ENCODE results near the gene CABCOCO1. TPM values are rescaled to one million over a fixed set of nuclear protein-coding genes. Genes with fewer than 3 reads are reported as not detected.

CABCOCO1 gene, protein sequence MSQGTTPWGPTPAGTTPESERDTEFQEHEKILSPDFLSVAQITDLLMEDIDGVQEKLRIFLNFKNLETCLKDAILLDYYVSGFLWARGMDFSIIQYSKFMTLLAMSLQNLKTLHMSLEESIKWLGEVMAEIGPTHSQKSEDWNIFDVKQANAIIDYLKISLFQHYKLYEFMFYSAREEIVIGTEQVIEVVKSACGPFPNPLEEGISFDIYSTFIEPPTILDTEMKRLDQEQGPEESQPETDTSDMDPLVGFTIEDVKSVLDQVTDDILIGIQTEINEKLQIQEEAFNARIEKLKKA
- not detected for polyA plus RNA-seq (2013, experiment 1 of 4)
- 0.32 TPM for polyA plus RNA-seq (2013, experiment 2 of 4)
- not detected for polyA plus RNA-seq (2013, experiment 3 of 4)
- polyA plus RNA-seq (2013, experiment 4 of 4), result 0.61 TPM

DNA sequence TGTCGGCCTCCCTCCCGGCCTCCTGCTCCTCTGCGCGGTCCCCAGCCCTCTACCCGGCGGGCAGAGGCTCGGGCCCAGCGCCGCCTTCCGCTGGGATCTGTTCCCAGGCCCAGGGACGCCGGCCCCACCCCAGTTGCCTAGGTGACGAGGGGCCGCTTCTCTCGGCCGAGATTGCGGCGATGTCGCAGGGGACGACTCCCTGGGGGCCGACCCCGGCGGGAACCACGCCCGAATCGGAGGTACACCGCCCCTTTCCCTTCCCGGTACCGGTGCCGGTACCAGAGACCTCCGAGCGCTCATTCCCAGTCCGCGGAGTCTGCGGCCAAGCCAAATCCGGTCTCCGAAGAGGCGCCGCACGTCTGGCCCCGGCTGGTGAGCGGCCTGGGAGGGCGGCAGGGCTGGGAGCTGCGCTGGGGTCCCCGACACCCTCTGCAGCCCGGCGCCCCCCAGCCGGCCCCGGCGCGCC lies at the start of gene CABCOCO1:
Gene CABCOCO1, plus strand, starts transcription at position 136 of the 466 bp plus-strand sequence. Its CDS starts 44 bp downstream, at position 180.
- 1% methylated on average over 51 of the region's 51 CpGs for WGBS, 2 experiments
- Histone ChIP-seq H3K36me3 (ENCODE audit: control insufficient read depth, insufficient read depth, low read length) (no peaks in the 10 kb centered on the region), H3K4me1 (ENCODE audit: control insufficient read depth, insufficient read depth, low read length) (no peaks in the 10 kb centered on the region), H3K27me3 (ENCODE audit: control insufficient read depth, insufficient read depth, low read length, poor library complexity, severe bottlenecking) (peaks cover 17% of the 10 kb centered on the region), H3K4me3 (ENCODE audit: insufficient read depth, low read depth, low read length) (peak within 1 kb of the TSS; percentile 64), H3K27ac (ENCODE audit: insufficient read depth, low read depth, low read length, poor library complexity, severe bottlenecking) (no peak within 1 kb of the TSS), H3K9me3 (ENCODE audit: control insufficient read depth, low read length) (no peaks in the 10 kb centered on the region)

DNA sequence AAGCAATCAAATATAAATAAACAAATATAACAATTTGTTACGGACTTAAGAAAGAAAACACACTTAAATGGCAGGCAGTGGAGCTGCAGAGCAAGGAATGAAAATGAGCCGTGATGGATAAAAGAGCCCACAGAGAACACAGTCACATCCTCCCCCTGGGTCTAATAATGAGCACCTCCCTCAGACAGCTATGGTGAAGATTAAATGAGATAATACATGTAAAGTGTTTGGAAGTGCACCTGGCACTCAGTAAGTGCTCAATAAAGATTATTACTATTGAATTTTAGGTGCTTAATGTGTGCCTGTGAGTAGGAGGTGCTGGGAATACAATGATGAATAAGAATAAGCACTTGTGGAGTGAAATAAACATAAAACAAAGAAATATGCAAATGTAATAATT lies 49.1 kb upstream of the CABCOCO1 start:
- H3K9me3 ChIP-seq (ENCODE audit: control insufficient read depth, low read length), result no peaks in the 10 kb centered on the region
- no peaks in the 10 kb centered on the region for H3K4me1 ChIP-seq (ENCODE audit: control insufficient read depth, insufficient read depth, low read length)
- H3K27ac ChIP-seq (ENCODE audit: insufficient read depth, low read depth, low read length, poor library complexity, severe bottlenecking), result no peak overlapping the region
- WGBS, 2 experiments, result 100% methylated on average over 2 of the region's 2 CpGs
- H3K36me3 ChIP-seq (ENCODE audit: control insufficient read depth, insufficient read depth, low read length), result no peaks in the 10 kb centered on the region
- H3K4me3 ChIP-seq (ENCODE audit: insufficient read depth, low read depth, low read length), result no peak overlapping the region
- no peaks in the 10 kb centered on the region for H3K27me3 ChIP-seq (ENCODE audit: control insufficient read depth, insufficient read depth, low read length, poor library complexity, severe bottlenecking)

DNA sequence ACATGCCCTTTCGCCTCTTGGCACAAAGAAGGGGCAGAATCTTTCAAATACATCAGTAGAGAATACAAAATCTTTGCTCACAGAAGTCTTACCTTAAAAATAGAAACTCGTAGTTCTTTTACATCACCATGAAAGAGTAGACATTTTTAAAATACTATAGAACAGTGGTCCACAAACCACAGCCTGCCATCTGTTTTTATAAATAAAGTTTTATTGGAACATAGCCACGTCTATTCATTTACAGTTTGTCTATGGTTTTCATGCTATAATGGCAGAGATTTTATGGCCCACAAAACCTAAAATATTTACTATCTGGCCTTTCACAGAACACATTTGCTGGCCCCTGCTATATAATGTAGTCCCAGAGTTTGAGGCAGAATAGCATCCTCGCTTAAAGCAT lies 46.1 kb upstream of the CABCOCO1 start:
- no peaks in the 10 kb centered on the region for H3K36me3 ChIP-seq (ENCODE audit: control insufficient read depth, insufficient read depth, low read length)
- 87 to 94% methylated on average over 2 to 4 of the region's 4 CpGs for WGBS, 2 experiments
- H3K4me3 ChIP-seq (ENCODE audit: insufficient read depth, low read depth, low read length), result no peak overlapping the region
- H3K27me3 ChIP-seq (ENCODE audit: control insufficient read depth, insufficient read depth, low read length, poor library complexity, severe bottlenecking), result no peaks in the 10 kb centered on the region
- no peaks in the 10 kb centered on the region for H3K4me1 ChIP-seq (ENCODE audit: control insufficient read depth, insufficient read depth, low read length)
- H3K9me3 ChIP-seq (ENCODE audit: control insufficient read depth, low read length), result no peaks in the 10 kb centered on the region
- no peak overlapping the region for H3K27ac ChIP-seq (ENCODE audit: insufficient read depth, low read depth, low read length, poor library complexity, severe bottlenecking)

DNA sequence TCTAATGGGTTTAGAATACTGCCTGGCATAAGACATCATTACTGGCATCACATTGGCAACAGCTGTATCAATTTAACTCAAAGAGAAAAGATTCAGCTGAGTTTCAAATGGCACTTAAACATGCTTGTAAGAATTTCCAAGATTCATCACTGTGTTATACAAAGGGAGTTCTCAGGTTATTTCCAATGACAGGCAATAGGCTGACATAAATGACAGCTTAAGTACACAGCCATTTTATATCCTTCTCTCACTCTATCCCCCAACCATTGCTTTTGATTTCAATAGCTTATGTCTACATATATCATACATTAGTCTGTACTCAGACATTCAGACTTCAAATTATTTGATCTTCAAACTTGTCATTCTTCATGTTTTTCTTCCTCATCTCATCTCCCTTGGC lies 45.5 kb upstream of the CABCOCO1 start:
- H3K27ac ChIP-seq (ENCODE audit: insufficient read depth, low read depth, low read length, poor library complexity, severe bottlenecking), result no peak overlapping the region
- H3K4me3 ChIP-seq (ENCODE audit: insufficient read depth, low read depth, low read length), result no peak overlapping the region
- no peaks in the 10 kb centered on the region for H3K9me3 ChIP-seq (ENCODE audit: control insufficient read depth, low read length)
- H3K27me3 ChIP-seq (ENCODE audit: control insufficient read depth, insufficient read depth, low read length, poor library complexity, severe bottlenecking), result no peaks in the 10 kb centered on the region
- no peaks in the 10 kb centered on the region for H3K36me3 ChIP-seq (ENCODE audit: control insufficient read depth, insufficient read depth, low read length)
- H3K4me1 ChIP-seq (ENCODE audit: control insufficient read depth, insufficient read depth, low read length), result no peaks in the 10 kb centered on the region

DNA sequence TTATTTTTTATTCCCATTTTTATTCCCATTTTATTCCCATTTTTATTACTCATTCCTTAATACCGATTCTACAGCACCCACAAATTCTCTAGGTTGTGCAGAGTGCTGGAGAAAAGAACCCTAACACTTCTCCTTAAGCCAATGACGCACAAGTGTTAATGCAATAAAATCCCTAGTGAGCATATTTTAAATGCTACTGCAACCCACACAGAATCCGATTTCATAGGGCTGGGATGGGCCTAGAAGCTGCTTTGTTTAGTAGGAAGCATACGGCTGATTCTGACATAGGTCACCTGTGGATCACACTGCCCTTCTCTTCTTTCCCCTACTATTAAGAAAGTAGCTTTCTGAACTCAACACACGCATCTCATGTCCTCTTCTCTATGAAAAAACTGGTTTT lies 45.1 kb upstream of the CABCOCO1 start:
- Histone ChIP-seq H3K27me3 (ENCODE audit: control insufficient read depth, insufficient read depth, low read length, poor library complexity, severe bottlenecking) (no peaks in the 10 kb centered on the region), H3K4me3 (ENCODE audit: insufficient read depth, low read depth, low read length) (no peak overlapping the region), H3K9me3 (ENCODE audit: control insufficient read depth, low read length) (no peaks in the 10 kb centered on the region), H3K36me3 (ENCODE audit: control insufficient read depth, insufficient read depth, low read length) (no peaks in the 10 kb centered on the region), H3K27ac (ENCODE audit: insufficient read depth, low read depth, low read length, poor library complexity, severe bottlenecking) (no peak overlapping the region), H3K4me1 (ENCODE audit: control insufficient read depth, insufficient read depth, low read length) (no peaks in the 10 kb centered on the region)
- WGBS, 2 experiments, result 93 to 97% methylated on average over 3 to 5 of the region's 5 CpGs

DNA sequence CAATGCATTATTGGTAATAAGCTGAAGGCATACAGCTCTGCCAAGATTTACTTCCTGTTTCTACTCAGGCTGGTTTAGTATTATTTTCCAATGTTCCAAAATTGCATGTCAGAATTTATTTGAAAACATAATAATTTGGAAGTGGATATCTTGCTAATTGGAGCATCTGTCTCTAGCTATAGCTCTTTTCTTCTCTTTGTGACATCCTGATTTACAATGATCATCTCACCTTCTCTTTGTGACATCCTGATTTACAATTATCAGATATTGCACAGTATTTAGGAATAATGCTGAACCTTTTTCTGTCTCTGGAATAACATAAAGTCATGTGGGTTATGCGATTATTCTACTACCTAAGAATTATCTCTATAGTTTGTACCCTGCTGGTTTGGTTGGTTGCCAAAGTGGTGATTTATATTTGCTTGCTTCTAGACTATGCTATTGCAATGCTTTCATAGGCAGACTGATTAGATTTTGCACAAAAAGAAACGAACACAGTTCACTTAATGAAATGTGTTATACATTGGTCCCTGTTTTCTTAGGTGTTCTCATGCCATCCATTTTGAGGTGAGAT lies 44.3 kb upstream of the CABCOCO1 start:
- 84 to 100% methylated on average over 1 to 2 of the region's 2 CpGs for WGBS, 2 experiments
- Histone ChIP-seq H3K9me3 (ENCODE audit: control insufficient read depth, low read length) (no peaks in the 10 kb centered on the region), H3K27me3 (ENCODE audit: control insufficient read depth, insufficient read depth, low read length, poor library complexity, severe bottlenecking) (no peaks in the 10 kb centered on the region), H3K27ac (ENCODE audit: insufficient read depth, low read depth, low read length, poor library complexity, severe bottlenecking) (no peak overlapping the region), H3K36me3 (ENCODE audit: control insufficient read depth, insufficient read depth, low read length) (no peaks in the 10 kb centered on the region), H3K4me3 (ENCODE audit: insufficient read depth, low read depth, low read length) (no peak overlapping the region), H3K4me1 (ENCODE audit: control insufficient read depth, insufficient read depth, low read length) (no peaks in the 10 kb centered on the region)

DNA sequence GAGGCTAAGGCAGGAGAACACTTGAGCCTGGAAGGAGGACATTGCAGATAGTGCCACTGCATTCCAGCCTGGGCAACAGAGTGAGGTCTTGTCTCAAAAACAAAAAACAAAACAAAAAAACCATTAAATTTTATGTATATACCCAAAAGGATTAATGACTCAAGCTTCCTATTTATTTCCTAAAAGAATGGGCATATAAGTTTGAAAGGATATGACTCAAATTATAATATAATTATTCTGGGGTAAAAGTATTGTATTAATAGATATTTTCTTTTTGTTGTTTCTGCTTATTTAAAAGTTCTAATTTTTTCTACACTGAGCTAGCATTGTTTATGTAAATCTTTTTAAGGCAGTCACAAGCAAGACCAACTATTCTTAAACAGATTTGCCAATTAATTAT lies 42.2 kb upstream of the CABCOCO1 start:
- Histone ChIP-seq H3K4me1 (ENCODE audit: control insufficient read depth, insufficient read depth, low read length) (no peaks in the 10 kb centered on the region), H3K9me3 (ENCODE audit: control insufficient read depth, low read length) (no peaks in the 10 kb centered on the region), H3K27me3 (ENCODE audit: control insufficient read depth, insufficient read depth, low read length, poor library complexity, severe bottlenecking) (no peaks in the 10 kb centered on the region), H3K27ac (ENCODE audit: insufficient read depth, low read depth, low read length, poor library complexity, severe bottlenecking) (no peak overlapping the region), H3K4me3 (ENCODE audit: insufficient read depth, low read depth, low read length) (no peak overlapping the region), H3K36me3 (ENCODE audit: control insufficient read depth, insufficient read depth, low read length) (no peaks in the 10 kb centered on the region)

DNA sequence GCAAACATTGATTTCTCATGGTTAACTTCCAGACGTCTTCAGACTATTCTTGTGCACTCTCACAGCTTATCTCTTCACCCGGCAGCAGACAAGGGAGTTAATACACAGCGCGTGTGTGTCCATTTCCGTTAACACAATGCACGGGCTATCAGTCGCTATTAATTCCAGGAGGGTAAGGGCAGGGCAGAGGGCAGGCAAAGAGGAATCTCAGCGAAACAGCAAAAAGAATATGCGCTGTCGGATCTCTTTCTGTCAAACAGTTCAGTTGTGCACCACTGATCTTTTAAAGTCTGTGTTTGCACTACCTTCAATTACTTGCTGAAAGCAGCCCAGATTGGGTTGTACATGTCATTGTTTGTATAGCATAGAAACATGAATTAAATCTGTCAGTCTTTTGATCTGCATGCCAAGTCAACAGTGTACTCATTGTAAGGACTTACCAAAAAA lies 41.1 kb upstream of the CABCOCO1 start:
- Histone ChIP-seq H3K9me3 (ENCODE audit: control insufficient read depth, low read length) (no peaks in the 10 kb centered on the region), H3K4me1 (ENCODE audit: control insufficient read depth, insufficient read depth, low read length) (no peaks in the 10 kb centered on the region), H3K4me3 (ENCODE audit: insufficient read depth, low read depth, low read length) (no peak overlapping the region), H3K27me3 (ENCODE audit: control insufficient read depth, insufficient read depth, low read length, poor library complexity, severe bottlenecking) (no peaks in the 10 kb centered on the region), H3K27ac (ENCODE audit: insufficient read depth, low read depth, low read length, poor library complexity, severe bottlenecking) (no peak overlapping the region), H3K36me3 (ENCODE audit: control insufficient read depth, insufficient read depth, low read length) (no peaks in the 10 kb centered on the region)
- WGBS, 2 experiments, result 91 to 95% methylated on average over 10 of the region's 10 CpGs

DNA sequence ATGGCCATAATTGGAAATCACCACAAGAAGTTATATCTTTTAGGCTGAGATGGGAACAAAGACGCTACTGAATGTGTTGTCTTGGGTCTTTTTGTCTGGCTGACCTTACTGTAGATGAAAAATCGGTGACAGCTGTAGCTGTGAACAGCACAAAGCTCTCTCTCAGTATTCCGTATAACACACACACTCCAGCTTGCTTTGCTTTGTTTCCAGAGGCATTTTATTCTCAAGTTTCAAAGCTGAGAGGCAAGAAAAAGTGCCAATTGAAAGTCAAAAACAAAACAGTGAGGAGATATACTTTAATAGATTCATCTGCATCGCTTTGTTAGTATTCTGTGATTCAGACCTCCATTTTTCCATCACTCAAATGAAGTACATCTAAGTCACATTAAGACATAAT lies 39.6 kb upstream of the CABCOCO1 start:
- WGBS, 2 experiments, result 85 to 90% methylated on average over 3 to 4 of the region's 4 CpGs
- Histone ChIP-seq H3K9me3 (ENCODE audit: control insufficient read depth, low read length) (no peaks in the 10 kb centered on the region), H3K27me3 (ENCODE audit: control insufficient read depth, insufficient read depth, low read length, poor library complexity, severe bottlenecking) (no peaks in the 10 kb centered on the region), H3K36me3 (ENCODE audit: control insufficient read depth, insufficient read depth, low read length) (no peaks in the 10 kb centered on the region), H3K4me1 (ENCODE audit: control insufficient read depth, insufficient read depth, low read length) (no peaks in the 10 kb centered on the region), H3K27ac (ENCODE audit: insufficient read depth, low read depth, low read length, poor library complexity, severe bottlenecking) (no peak overlapping the region), H3K4me3 (ENCODE audit: insufficient read depth, low read depth, low read length) (no peak overlapping the region)

DNA sequence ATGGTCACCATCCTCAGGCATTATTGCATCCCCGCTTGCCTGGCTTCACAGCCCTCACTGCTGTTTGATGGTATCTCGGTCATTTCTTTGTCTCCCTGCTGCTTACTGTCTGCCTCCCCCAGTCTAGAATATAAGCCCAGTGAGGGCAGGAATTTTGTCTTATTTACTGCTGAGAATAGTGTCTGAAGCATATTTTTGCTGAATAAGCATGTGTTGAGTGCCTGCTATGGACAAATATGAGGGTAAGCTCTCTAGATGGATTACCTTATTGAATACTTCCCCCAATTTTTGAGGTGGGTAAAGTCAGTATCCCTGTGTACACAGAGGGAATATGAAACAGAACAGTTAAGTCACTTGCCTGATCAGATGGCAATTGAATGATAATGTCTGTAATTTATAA lies 36.5 kb upstream of the CABCOCO1 start:
- no peak overlapping the region for H3K4me3 ChIP-seq (ENCODE audit: insufficient read depth, low read depth, low read length)
- WGBS, 2 experiments, result 92 to 98% methylated on average over 2 of the region's 2 CpGs
- H3K27me3 ChIP-seq (ENCODE audit: control insufficient read depth, insufficient read depth, low read length, poor library complexity, severe bottlenecking), result no peaks in the 10 kb centered on the region
- no peaks in the 10 kb centered on the region for H3K9me3 ChIP-seq (ENCODE audit: control insufficient read depth, low read length)
- H3K27ac ChIP-seq (ENCODE audit: insufficient read depth, low read depth, low read length, poor library complexity, severe bottlenecking), result no peak overlapping the region
- H3K36me3 ChIP-seq (ENCODE audit: control insufficient read depth, insufficient read depth, low read length), result no peaks in the 10 kb centered on the region
- no peaks in the 10 kb centered on the region for H3K4me1 ChIP-seq (ENCODE audit: control insufficient read depth, insufficient read depth, low read length)
